Measurements from ENCODE around the gene C10orf90.

C10orf90 gene

DNA sequence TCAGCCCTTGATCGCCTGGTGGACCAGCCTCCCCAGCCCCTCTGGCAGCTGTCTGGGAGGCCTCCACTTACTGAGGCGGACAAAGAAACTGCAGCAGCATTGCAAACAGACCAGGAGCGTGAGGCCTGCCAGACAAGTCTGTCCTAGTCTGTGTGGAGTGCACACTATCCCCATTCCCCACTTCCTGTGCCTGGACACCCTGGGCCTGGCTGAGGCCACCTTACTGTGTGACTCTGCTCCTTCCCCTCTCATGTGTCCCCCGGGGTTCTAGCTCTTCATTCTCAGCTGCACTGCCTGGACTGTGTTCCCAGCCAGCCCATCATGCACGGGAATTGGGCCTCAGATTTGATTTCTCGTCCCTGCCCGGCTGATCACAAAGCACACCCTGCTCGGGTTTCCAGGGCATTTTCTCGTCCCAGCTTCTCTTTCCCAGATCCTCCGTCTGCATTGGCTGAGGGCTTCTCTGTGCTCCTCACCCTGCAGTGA, 16.7 kb upstream of the C10orf90 start:
- no peak overlapping the region for H3K4me3 ChIP-seq (ENCODE audit: low read length)
- DNase-seq (ENCODE audit: low read depth) = no peak
- TF ChIP-seq, protein P1, sequence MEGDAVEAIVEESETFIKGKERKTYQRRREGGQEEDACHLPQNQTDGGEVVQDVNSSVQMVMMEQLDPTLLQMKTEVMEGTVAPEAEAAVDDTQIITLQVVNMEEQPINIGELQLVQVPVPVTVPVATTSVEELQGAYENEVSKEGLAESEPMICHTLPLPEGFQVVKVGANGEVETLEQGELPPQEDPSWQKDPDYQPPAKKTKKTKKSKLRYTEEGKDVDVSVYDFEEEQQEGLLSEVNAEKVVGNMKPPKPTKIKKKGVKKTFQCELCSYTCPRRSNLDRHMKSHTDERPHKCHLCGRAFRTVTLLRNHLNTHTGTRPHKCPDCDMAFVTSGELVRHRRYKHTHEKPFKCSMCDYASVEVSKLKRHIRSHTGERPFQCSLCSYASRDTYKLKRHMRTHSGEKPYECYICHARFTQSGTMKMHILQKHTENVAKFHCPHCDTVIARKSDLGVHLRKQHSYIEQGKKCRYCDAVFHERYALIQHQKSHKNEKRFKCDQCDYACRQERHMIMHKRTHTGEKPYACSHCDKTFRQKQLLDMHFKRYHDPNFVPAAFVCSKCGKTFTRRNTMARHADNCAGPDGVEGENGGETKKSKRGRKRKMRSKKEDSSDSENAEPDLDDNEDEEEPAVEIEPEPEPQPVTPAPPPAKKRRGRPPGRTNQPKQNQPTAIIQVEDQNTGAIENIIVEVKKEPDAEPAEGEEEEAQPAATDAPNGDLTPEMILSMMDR (IDR thresholded peaks at IDR 0.05; ENCODE audit: insufficient read depth, low read depth, low read length, missing control alignments) = no peak

GRCh38 chr10:126686719-126687118, 16.2 kb upstream of the C10orf90 start:
- TF ChIP-seq, protein P1 (IDR thresholded peaks at IDR 0.05; ENCODE audit: insufficient read depth, low read depth, low read length, missing control alignments) = no peak
- no peak overlapping the region for H3K4me3 ChIP-seq (ENCODE audit: low read length)
- DNase-seq (ENCODE audit: low read depth) = no peak

- TF ChIP-seq, protein P1 (IDR thresholded peaks at IDR 0.05; ENCODE audit: insufficient read depth, low read depth, low read length, missing control alignments) = no peak
- H3K4me3 ChIP-seq (ENCODE audit: low read length) = no peak overlapping the region
- DNase-seq (ENCODE audit: low read depth) = no peak
These were observed 15.8 kb upstream of the C10orf90 start for GRCh38 chr10:126686268-126686667.

DNA sequence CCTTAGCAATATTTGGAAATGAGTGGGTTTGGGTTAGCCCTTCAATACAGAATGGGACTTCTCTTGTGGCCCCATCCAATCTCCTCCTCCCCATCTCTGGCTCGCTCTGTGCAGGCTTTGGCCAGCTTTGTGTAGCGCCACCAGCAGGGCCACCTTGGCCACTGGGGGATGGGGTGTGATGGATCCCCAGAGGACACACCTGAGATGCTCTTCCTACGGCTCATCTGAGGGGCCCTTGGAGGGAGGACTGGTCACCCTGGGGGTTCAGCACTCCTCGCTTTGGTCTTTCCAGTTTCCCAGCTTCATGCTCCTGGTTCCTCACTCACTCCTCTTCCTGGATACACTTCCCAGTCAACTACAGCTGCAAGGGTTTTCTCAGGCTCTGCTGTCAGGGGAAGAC, 15.3 kb upstream of the C10orf90 start:
- TF ChIP-seq, protein P1 (IDR thresholded peaks at IDR 0.05; ENCODE audit: insufficient read depth, low read depth, low read length, missing control alignments) = no peak
- no peak for DNase-seq (ENCODE audit: low read depth)
- H3K4me3 ChIP-seq (ENCODE audit: low read length) = no peak overlapping the region

DNA sequence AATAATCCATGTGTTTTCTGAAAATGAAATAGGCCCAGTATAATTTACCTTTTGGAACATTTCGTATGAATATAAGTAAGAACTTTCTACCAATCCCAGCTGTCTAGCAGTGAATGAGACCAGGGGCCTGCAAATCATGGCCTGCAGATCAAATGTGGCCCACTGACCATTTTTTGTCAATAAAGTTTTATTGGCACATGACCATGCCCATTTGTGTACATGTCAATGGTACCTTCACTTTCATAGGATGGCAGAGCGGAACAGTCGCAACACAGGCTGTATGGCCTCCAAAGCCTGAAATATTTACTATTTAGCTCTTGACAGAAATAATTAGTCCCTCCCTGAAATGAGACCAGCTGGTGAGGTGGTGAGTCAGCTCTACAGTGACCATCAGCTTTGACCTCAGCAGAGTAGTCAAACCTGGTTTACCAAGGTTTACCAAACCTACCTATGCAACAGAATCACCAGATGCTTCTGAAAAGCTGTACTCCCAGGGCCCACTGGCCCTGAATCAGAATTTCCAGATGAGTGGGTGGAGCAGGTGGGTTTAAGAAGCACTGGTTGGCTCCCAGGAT, 13.8 kb upstream of the C10orf90 start:
- DNase-seq (ENCODE audit: low read depth) = peak; percentile 41

DNA sequence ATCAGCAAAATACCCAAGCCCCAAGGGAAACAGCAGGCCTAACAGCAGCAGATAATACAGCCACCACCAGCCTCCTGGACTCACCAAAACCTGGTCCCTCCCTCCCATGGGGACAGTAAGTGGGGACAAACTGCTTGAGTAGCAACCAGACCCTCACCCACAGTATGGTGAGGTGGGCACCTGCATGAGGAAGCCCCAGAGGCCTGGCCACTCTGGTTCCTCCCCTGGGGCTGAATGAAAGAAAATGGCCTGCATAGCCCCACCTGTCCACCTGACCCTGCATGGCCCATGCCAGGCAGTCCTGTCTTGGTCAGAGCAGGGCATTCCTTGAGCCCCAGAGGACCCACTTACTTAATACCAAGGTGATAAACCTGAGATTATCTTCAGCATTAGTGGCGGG, 13.0 kb upstream of the C10orf90 start:
- TF ChIP-seq, protein P1 (IDR thresholded peaks at IDR 0.05; ENCODE audit: insufficient read depth, low read depth, low read length, missing control alignments) = no peak
- DNase-seq (ENCODE audit: low read depth) = no peak
- no peak overlapping the region for H3K4me3 ChIP-seq (ENCODE audit: low read length)

More for the DNA sequence above, 13.8 kb upstream of the C10orf90 start:
- no peak overlapping the region for H3K4me3 ChIP-seq (ENCODE audit: low read length)
- TF ChIP-seq, protein P1 (IDR thresholded peaks at IDR 0.05; ENCODE audit: insufficient read depth, low read depth, low read length, missing control alignments) = no peak

Data from epithelial cell of esophagus (primary cell).